A549 (cell line): ENCODE measurements around the gene GLIS1.

Experiments used
- MAFK ChIP-seq: fragments of 450-650 bp; IDR thresholded peaks from 2 replicates; pipeline ENCODE4 v1.6.1; 2014; ENCODE audit not compliant: partially characterized antibody
- POLR2A ChIP-seq: IDR thresholded peaks from 2 replicates; pipeline ENCODE4 v1.6.1; 2012; ENCODE audit warnings: mild to moderate bottlenecking, low read length
- POLR2AphosphoS2 ChIP-seq: conservative IDR thresholded peaks from 2 replicates; pipeline ENCODE4 v1.6.1; 2012; ENCODE audit warnings: low read length, improper control_type of control experiment, inconsistent platforms
- RCOR1 ChIP-seq: fragments of 150-350 bp; IDR thresholded peaks from 2 replicates; pipeline ENCODE4 v1.6.1; 2014; ENCODE audit warnings: antibody characterized with exemption, low read length, low read depth
- TF ChIP-seq, protein P1 (sequence below): fragments of 150-350 bp; IDR thresholded peaks from 2 replicates; pipeline ENCODE4 v1.6.1; 2014; ENCODE audit warnings: low read depth, mild to moderate bottlenecking, low read length
- TF ChIP-seq, protein P2 (sequence below): fragments of >200 bp; sonication (Bioruptor Twin); formaldehyde crosslinking; IDR thresholded peaks from 3 replicates; pipeline ENCODE4 v1.5.1; 2016

DNA sequence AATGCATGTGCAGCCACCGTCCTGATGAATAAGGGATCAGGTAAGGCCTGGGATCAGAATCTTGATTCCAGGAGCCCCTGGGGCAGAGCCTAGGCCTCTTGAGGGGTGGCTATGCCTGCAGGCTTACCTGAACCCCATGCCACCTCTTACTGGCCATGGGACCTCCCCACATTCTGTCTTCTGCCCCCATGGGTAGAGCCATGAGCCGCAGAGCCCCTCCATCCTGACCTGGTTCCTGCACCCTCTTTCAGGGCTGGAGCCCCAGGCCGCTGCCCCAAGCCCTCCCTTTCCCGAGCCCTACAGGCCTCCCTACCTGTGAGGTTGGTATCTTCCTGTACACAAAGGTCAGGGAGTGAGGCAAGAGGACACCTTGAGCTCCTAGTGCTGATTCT is 159.0 kb downstream of the GLIS1 start:
- TF ChIP-seq RCOR1 (no peak), POLR2A (no peak), MAFK (no peak), POLR2AphosphoS2 (no peak)
- TF ChIP-seq, protein P1, sequence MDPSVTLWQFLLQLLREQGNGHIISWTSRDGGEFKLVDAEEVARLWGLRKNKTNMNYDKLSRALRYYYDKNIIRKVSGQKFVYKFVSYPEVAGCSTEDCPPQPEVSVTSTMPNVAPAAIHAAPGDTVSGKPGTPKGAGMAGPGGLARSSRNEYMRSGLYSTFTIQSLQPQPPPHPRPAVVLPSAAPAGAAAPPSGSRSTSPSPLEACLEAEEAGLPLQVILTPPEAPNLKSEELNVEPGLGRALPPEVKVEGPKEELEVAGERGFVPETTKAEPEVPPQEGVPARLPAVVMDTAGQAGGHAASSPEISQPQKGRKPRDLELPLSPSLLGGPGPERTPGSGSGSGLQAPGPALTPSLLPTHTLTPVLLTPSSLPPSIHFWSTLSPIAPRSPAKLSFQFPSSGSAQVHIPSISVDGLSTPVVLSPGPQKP = no peak
- TF ChIP-seq, protein P2, sequence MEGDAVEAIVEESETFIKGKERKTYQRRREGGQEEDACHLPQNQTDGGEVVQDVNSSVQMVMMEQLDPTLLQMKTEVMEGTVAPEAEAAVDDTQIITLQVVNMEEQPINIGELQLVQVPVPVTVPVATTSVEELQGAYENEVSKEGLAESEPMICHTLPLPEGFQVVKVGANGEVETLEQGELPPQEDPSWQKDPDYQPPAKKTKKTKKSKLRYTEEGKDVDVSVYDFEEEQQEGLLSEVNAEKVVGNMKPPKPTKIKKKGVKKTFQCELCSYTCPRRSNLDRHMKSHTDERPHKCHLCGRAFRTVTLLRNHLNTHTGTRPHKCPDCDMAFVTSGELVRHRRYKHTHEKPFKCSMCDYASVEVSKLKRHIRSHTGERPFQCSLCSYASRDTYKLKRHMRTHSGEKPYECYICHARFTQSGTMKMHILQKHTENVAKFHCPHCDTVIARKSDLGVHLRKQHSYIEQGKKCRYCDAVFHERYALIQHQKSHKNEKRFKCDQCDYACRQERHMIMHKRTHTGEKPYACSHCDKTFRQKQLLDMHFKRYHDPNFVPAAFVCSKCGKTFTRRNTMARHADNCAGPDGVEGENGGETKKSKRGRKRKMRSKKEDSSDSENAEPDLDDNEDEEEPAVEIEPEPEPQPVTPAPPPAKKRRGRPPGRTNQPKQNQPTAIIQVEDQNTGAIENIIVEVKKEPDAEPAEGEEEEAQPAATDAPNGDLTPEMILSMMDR = no peak
